K562 (cell line): Measurements from ENCODE around the gene CALML3. TPM values are rescaled to one million over a fixed set of nuclear protein-coding genes. Genes with fewer than 3 reads are reported as not detected.

Experiments
- ARID1B ChIP-seq: fragments of 450-650 bp; IDR thresholded peaks from 2 replicates; pipeline ENCODE4 v1.6.1; 2016; ENCODE audit warnings: antibody characterized with exemption, mild to moderate bottlenecking, inconsistent platforms
- ATF4 ChIP-seq: fragments of 450-650 bp; formaldehyde crosslinking; IDR thresholded peaks from 2 replicates; pipeline ENCODE4 v1.4.0; 2022; ENCODE audit warnings: mild to moderate bottlenecking, moderate library complexity
- CAMTA2 ChIP-seq: fragments of 250-450 bp; sonication (Bioruptor Pico); conservative IDR thresholded peaks from 2 replicates; pipeline ENCODE4 v1.5.1; 2022
- CBX1 ChIP-seq: sonication (generic); IDR thresholded peaks from 2 replicates; pipeline ENCODE4 v1.6.1; 2016; ENCODE audit warnings: antibody characterized with exemption, low read depth, mild to moderate bottlenecking
- CBX8 ChIP-seq: fragments of 200-600 bp; sonication (generic); IDR thresholded peaks from 2 replicates; pipeline ENCODE4 v1.6.1; 2012; ENCODE audit warnings: borderline replicate concordance, mixed run types, low read depth, mild to moderate bottlenecking, moderate library complexity, mixed read lengths, low read length, control low read depth, inconsistent platforms; ENCODE audit not compliant: poor library complexity, severe bottlenecking; ENCODE audit errors: extremely low read depth
- GABPB2 ChIP-seq: fragments of 250-450 bp; sonication (Bioruptor Pico); conservative IDR thresholded peaks from 2 replicates; pipeline ENCODE4 v1.5.1; 2021; ENCODE audit warnings: mild to moderate bottlenecking
- MLX ChIP-seq, 2 experiments: fragments of 450-650 bp in 1 of 2; sonication (generic) in 1 of 2; formaldehyde crosslinking; conservative IDR thresholded peaks; 2 replicates each; pipeline versions ENCODE4 v1.4.0 to v1.8.1; 2020 to 2022; ENCODE audit warnings: mild to moderate bottlenecking in 1 of 2, missing genetic modification reagents in 1 of 2
- SLC30A9 ChIP-seq: fragments of 250-450 bp; sonication (Bioruptor Pico); IDR thresholded peaks from 2 replicates; pipeline ENCODE4 v1.8.0; 2022; ENCODE audit warnings: mild to moderate bottlenecking, moderate library complexity
- SRSF1 ChIP-seq: fragments of 200-400 bp; formaldehyde crosslinking; IDR thresholded peaks from 2 replicates; pipeline ENCODE4 v1.6.1; 2017; ENCODE audit warnings: mild to moderate bottlenecking, low read depth, low read length, moderate library complexity
- TEAD1 ChIP-seq, 2 experiments: fragments of 450-650 bp in 1 of 2; sonication (generic) in 1 of 2; formaldehyde crosslinking; IDR thresholded peaks; 2 replicates each; pipeline versions ENCODE4 v1.4.0 to v1.8.0; 2020 to 2022; ENCODE audit warnings: mild to moderate bottlenecking in 2 of 2, missing genetic modification reagents in 1 of 2
- TGIF2 ChIP-seq: sonication (generic); formaldehyde crosslinking; IDR thresholded peaks from 2 replicates; pipeline ENCODE4 v1.8.1; 2022; ENCODE audit warnings: mild to moderate bottlenecking, missing genetic modification reagents, moderate library complexity
- ZBTB33 ChIP-seq: sonication (generic); formaldehyde crosslinking; IDR thresholded peaks from 2 replicates; pipeline ENCODE4 v1.8.1; 2023; ENCODE audit warnings: mild to moderate bottlenecking, missing genetic modification reagents
- ZBTB49 ChIP-seq: sonication (generic); formaldehyde crosslinking; IDR thresholded peaks from 2 replicates; pipeline ENCODE4 v1.8.0; 2022; ENCODE audit warnings: missing genetic modification reagents, mild to moderate bottlenecking, borderline replicate concordance
- ZBTB7A ChIP-seq: IDR thresholded peaks from 2 replicates; pipeline ENCODE4 v1.6.1; 2011; ENCODE audit warnings: low read depth, mild to moderate bottlenecking, low read length, moderate library complexity, borderline replicate concordance; ENCODE audit not compliant: control insufficient read depth
- ZNF212 ChIP-seq: fragments of 450-650 bp; formaldehyde crosslinking; IDR thresholded peaks from 2 replicates; pipeline ENCODE4 v1.4.0; 2020; ENCODE audit warnings: mild to moderate bottlenecking
- ZNF23 ChIP-seq: fragments of 250-450 bp; sonication (Bioruptor Pico); IDR thresholded peaks from 2 replicates; pipeline ENCODE4 v1.4.0; 2020; ENCODE audit warnings: mild to moderate bottlenecking
- ZNF24 ChIP-seq: fragments of 450-650 bp; IDR thresholded peaks from 2 replicates; pipeline ENCODE4 v1.6.1; 2016
- ZNF253 ChIP-seq: fragments of 250-450 bp; sonication (Bioruptor Pico); conservative IDR thresholded peaks from 2 replicates; pipeline ENCODE4 v1.6.1; 2021; ENCODE audit warnings: mild to moderate bottlenecking
- ZNF408 ChIP-seq: fragments of 250-450 bp; sonication (Bioruptor Pico); IDR thresholded peaks from 2 replicates; pipeline ENCODE4 v1.4.0; 2020; ENCODE audit warnings: low read depth, mild to moderate bottlenecking, moderate library complexity
- polyA plus RNA-seq, 8 experiments: library from polyadenylated mRNA; depleted of rRNA in 4 of 8; stranded (reverse) in 5 of 8; unstranded in 3 of 8; fragments of >200 nt; fragmentation: Nextera tagmentation in 2 of 8; fragmentation: Illumina TruSeq in 1 of 8; extraction: Ambion mirVana in 2 of 8; extraction: Trizol in 1 of 8; gene quantifications; 2 replicates each; pipeline versions ENCODE4 v1.2.1 to v1.2.3, GENCODE V29; 2011 to 2014; ENCODE audit warnings: inconsistent platforms in 1 of 8, missing spikeins in 1 of 8
- total RNA-seq, 7 experiments: library from RNA; depleted of rRNA in 6 of 7; stranded (reverse); fragments of >200 nt in 6 of 7; fragmentation: Illumina TruSeq in 2 of 7; extraction: Trizol in 2 of 7; gene quantifications; 2 replicates each; pipeline versions ENCODE4 v1.2.1 to v1.2.3, GENCODE V29; 2011 to 2021; ENCODE audit warnings: low replicate concordance in 1 of 7

The CALML3 gene
- total and polyA plus RNA-seq, 9 of the 15 experiments (the other 6 are each of a cell fraction or from before 2014, with no cell fraction given): not detected

- TF ChIP-seq MLX (CRISPR knock-in tag; conservative IDR thresholded peaks at IDR 0.05) (no peak), ZBTB33 (CRISPR knock-in tag) (no peak), ZBTB7A (peak; percentile 49; the same call in 1 of the 2 replicates), CBX8 (no peak), TGIF2 (CRISPR knock-in tag) (no peak), ZNF23 (CRISPR knock-in tag) (no peak), CAMTA2 (no peak), ZNF212 (CRISPR knock-in tag) (no peak), ZBTB49 (CRISPR knock-in tag) (no peak), TEAD1 (CRISPR knock-in tag; IDR thresholded peaks at IDR 0.05) (no peak; a peak in 1 of 4 replicates), CBX1 (no peak), ARID1B (peak; percentile 92), ZNF24 (no peak), ATF4 (CRISPR knock-in tag) (no peak), ZNF408 (no peak), ZNF253 (CRISPR knock-in tag) (no peak), SRSF1 (no peak), SLC30A9 (CRISPR knock-in tag) (no peak), GABPB2 (CRISPR knock-in tag) (no peak)
These were observed 46.6 kb upstream of the CALML3 start (continued) for GRCh38 chr10:5477948-5478693.
